HCT116 (cell line): ENCODE data around the gene EIF3A. TPM values are rescaled to one million over a fixed set of nuclear protein-coding genes. Genes with fewer than 3 reads are reported as not detected.

Source experiments
- ATAC-seq: fragments of 200-7000 bp; cut with Tn5 transposase; 2 replicates; pipeline ENCODE4 v1.9.1; 2020; ENCODE audit warnings: mild to moderate bottlenecking, moderate library complexity
- BruUV-seq: library from RNA; stranded (reverse); fragments of 400-500 nt; replicated peaks from 2 replicates; lab custom pipeline; 2021; lab: Mats Ljungman, UMichigan
- CTCF ChIA-PET: fragments of 300-600 bp; sonication (Branson Sonifier 250); formaldehyde crosslinking; loops from one replicate; lab custom pipeline; 2021; ENCODE audit warnings: antibody characterized with exemption; lab: Charles Lee
- POLR2A ChIA-PET: fragments of 300-600, 350-600 bp; sonication (Branson Sonifier 250); formaldehyde crosslinking; loops from one replicate; lab custom pipeline; 2021; ENCODE audit warnings: antibody characterized with exemption; lab: Charles Lee
- RAD21 ChIA-PET, 2 experiments: fragments of 300-600 bp; sonication (Branson Sonifier 250); formaldehyde crosslinking; loops; one replicate each; lab custom pipeline; 2023; ENCODE audit warnings: low total read pairs in 2 of 2; ENCODE audit not compliant: uncharacterized antibody in 2 of 2, unreplicated experiment in 2 of 2, low non-redundant PET in 1 of 2; lab: Charles Lee
- DNase-seq: peaks from one replicate; pipeline ENCODE4 v3.0.0-alpha.2; 2010; ENCODE audit warnings: low read depth, low spot score
- H2AFZ ChIP-seq: fragments of 200-600 bp; shearing (Covaris generic), sonication (generic); 2 replicates; pipeline ENCODE4 v1.6.1; 2017; ENCODE audit warnings: low read depth, mixed run types, mixed read lengths, antibody characterized with exemption, low read length; ENCODE audit not compliant: poor library complexity, severe bottlenecking
- H3K27ac ChIP-seq: 2 replicates; pipeline ENCODE4 v1.5.1; 2012; ENCODE audit warnings: low read depth, low read length
- H3K27me3 ChIP-seq: fragments of 200-600 bp; sonication (generic); 2 replicates; pipeline ENCODE4 v1.6.1; 2016; ENCODE audit warnings: mixed run types, low read length, mixed read lengths; ENCODE audit not compliant: insufficient read depth
- H3K36me3 ChIP-seq, 2 experiments: fragments of 200-500 bp in 1 of 2; fragments of 200-600 bp in 1 of 2; sonication (Bioruptor generic) in 1 of 2; sonication (generic) in 1 of 2; 2 replicates each; pipeline versions ENCODE4 v1.5.1 to v1.6.1; 2014 to 2016; ENCODE audit warnings: low read length in 2 of 2, inconsistent platforms in 1 of 2, mixed read lengths in 1 of 2, mixed run types in 1 of 2; ENCODE audit not compliant: insufficient read depth in 2 of 2, control insufficient read depth in 1 of 2
- H3K4me1 ChIP-seq, 2 experiments: fragments of 200-600 bp in 1 of 2; sonication (generic) in 1 of 2; 2 replicates each; pipeline versions ENCODE4 v1.5.1 to v1.6.1; 2012 to 2017; ENCODE audit warnings: low read length in 2 of 2, inconsistent platforms in 1 of 2, mild to moderate bottlenecking in 1 of 2, mixed read lengths in 1 of 2, mixed run types in 1 of 2, moderate library complexity in 1 of 2; ENCODE audit not compliant: insufficient read depth in 2 of 2, control insufficient read depth in 1 of 2
- H3K4me2 ChIP-seq: fragments of 200-600 bp; sonication (generic); 2 replicates; pipeline ENCODE4 v1.6.1; 2017; ENCODE audit warnings: mixed run types, low read length, mixed read lengths
- H3K4me3 ChIP-seq, 2 experiments: fragments of 200-600 bp in 1 of 2; sonication (generic) in 1 of 2; replicated peaks in 1 of 2; 2 replicates each; pipeline ENCODE4 v1.5.1; 2011 to 2016; ENCODE audit warnings: low read length in 2 of 2, control low read depth in 1 of 2, low read depth in 1 of 2, mild to moderate bottlenecking in 1 of 2, mixed read lengths in 1 of 2, mixed run types in 1 of 2
- H3K79me2 ChIP-seq: fragments of 200-600 bp; sonication (generic); 2 replicates; pipeline ENCODE4 v1.6.1; 2017; ENCODE audit warnings: mild to moderate bottlenecking, mixed run types, low read length, moderate library complexity, mixed read lengths; ENCODE audit not compliant: insufficient read depth
- H3K9ac ChIP-seq: fragments of 200-600 bp; sonication (generic); 2 replicates; pipeline ENCODE4 v1.6.1; 2016; ENCODE audit warnings: low read length, mixed read lengths
- H3K9me2 ChIP-seq: fragments of 200-600 bp; sonication (generic), shearing (Covaris generic); 2 replicates; pipeline ENCODE4 v1.6.1; 2017; ENCODE audit warnings: mixed run types, mild to moderate bottlenecking, moderate library complexity; ENCODE audit not compliant: insufficient read depth
- H3K9me3 ChIP-seq, 2 experiments: fragments of 200-500 bp in 1 of 2; fragments of 200-600 bp in 1 of 2; sonication (Bioruptor generic) in 1 of 2; sonication (generic) in 1 of 2; 2 replicates each; pipeline ENCODE4 v1.6.1; 2014 to 2017; ENCODE audit warnings: low read length in 2 of 2, mixed read lengths in 2 of 2, inconsistent platforms in 1 of 2, low read depth in 1 of 2, mild to moderate bottlenecking in 1 of 2, mixed run types in 1 of 2, moderate library complexity in 1 of 2; ENCODE audit not compliant: control insufficient read depth in 1 of 2, insufficient read depth in 1 of 2
- H4K20me1 ChIP-seq: fragments of 200-600 bp; sonication (generic), shearing (Covaris generic); 2 replicates; pipeline ENCODE4 v1.6.1; 2017; ENCODE audit warnings: mixed run types, mild to moderate bottlenecking, moderate library complexity; ENCODE audit not compliant: insufficient read depth
- CBX3 ChIP-seq: IDR thresholded peaks from 2 replicates; pipeline ENCODE4 v1.6.1; 2012; ENCODE audit warnings: low read depth
- CEBPB ChIP-seq: IDR thresholded peaks from 2 replicates; pipeline ENCODE4 v1.6.1; 2012; ENCODE audit warnings: low read depth
- ELF1 ChIP-seq: IDR thresholded peaks from 2 replicates; pipeline ENCODE4 v1.6.1; 2012; ENCODE audit warnings: low read depth, borderline replicate concordance
- FOSL1 ChIP-seq: IDR thresholded peaks from 2 replicates; pipeline ENCODE4 v1.6.1; 2012; ENCODE audit warnings: low read depth
- JUND ChIP-seq: IDR thresholded peaks from 2 replicates; pipeline ENCODE4 v1.6.1; 2012
- SIN3A ChIP-seq: IDR thresholded peaks from 2 replicates; pipeline ENCODE4 v1.6.1; 2012; ENCODE audit warnings: low read depth
- SP1 ChIP-seq: IDR thresholded peaks from 2 replicates; pipeline ENCODE4 v1.6.1; 2012; ENCODE audit warnings: low read depth
- TCF7L2 ChIP-seq: IDR thresholded peaks from 2 replicates; pipeline ENCODE4 v1.7.0; 2011; ENCODE audit warnings: borderline replicate concordance, inconsistent platforms; ENCODE audit not compliant: insufficient read depth, insufficient read length; ENCODE audit errors: extremely low read depth
- YY1 ChIP-seq: IDR thresholded peaks from 2 replicates; pipeline ENCODE4 v1.6.1; 2011; ENCODE audit warnings: low read length, low read depth, moderate library complexity, mild to moderate bottlenecking; ENCODE audit not compliant: insufficient replicate concordance; ENCODE audit errors: extremely low read depth
- ZNF274 ChIP-seq: fragments of 200-500 bp; sonication (Bioruptor generic); IDR thresholded peaks from 2 replicates; pipeline ENCODE4 v1.6.1; 2014; ENCODE audit warnings: mild to moderate bottlenecking, low read depth, low read length, inconsistent platforms
- intact Hi-C: fragments of 100-400 bp; cut with micrococcal nuclease; formaldehyde crosslinking; loops from 2 replicates; pipeline ENCODE4 v1.10.0; 2022
- total RNA-seq: library from RNA; stranded (reverse); gene quantifications from one replicate; pipeline ENCODE4 v1.2.1, GENCODE V29; 2021; ENCODE audit not compliant: unreplicated experiment
- TF ChIP-seq, protein P1 (sequence below), 3 experiments: fragments of 200-600 bp in 1 of 3; sonication (generic) in 1 of 3; IDR thresholded peaks in 2 of 3; conservative IDR thresholded peaks in 1 of 3; 2 replicates each; pipeline ENCODE4 v1.5.1; 2012 to 2017; ENCODE audit warnings: low read depth in 2 of 3, low read length in 2 of 3, antibody characterized with exemption in 1 of 3, borderline replicate concordance in 1 of 3, control low read depth in 1 of 3, mild to moderate bottlenecking in 1 of 3, mixed read lengths in 1 of 3, mixed run types in 1 of 3, moderate library complexity in 1 of 3; ENCODE audit not compliant: insufficient read depth in 1 of 3
- TF ChIP-seq, protein P2 (sequence below): IDR thresholded peaks from 2 replicates; pipeline ENCODE4 v1.6.1; 2012; ENCODE audit warnings: low read depth

Gene EIF3A
- total RNA-seq, 1 experiment from 2014 or later = 271 TPM

DNA sequence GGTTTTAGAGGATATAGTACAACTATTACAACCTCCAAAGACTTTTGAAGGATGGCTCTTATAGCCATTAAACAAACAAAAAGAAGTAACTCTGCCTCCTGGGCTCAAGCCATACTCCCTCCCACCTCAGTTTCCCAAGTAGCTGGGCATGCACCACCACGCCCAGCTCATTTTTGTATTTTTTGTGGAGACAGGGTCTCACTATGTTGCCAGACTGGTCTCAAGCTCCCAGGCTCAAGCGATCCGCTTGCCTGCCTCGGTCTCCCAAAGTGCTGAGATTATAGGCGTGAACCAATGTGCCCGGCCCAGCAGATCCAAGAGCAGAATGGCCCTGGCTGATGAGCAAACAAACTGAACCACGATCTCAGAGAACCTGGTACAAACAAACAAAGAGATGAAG lies 35.1 kb downstream of the EIF3A start:
- Histone ChIP-seq H3K4me1 (no peaks in the 10 kb centered on the region), H3K9me2 (no peaks in the 10 kb centered on the region), H3K79me2 (peaks cover 100% of the 10 kb centered on the region), H3K36me3 (peaks cover 81 to 95% of the 10 kb centered on the region in 2 experiments), H4K20me1 (peaks cover 47% of the 10 kb centered on the region; the same call in 1 of the 2 replicates), H3K4me3 (no peak overlapping the region), H3K27me3 (no peaks in the 10 kb centered on the region), H2AFZ (no peak overlapping the region), H3K27ac (no peak overlapping the region), H3K4me2 (no peak overlapping the region), H3K9me3 (no peaks in the 10 kb centered on the region), H3K9ac (no peak overlapping the region)
- TF ChIP-seq, protein P1, sequence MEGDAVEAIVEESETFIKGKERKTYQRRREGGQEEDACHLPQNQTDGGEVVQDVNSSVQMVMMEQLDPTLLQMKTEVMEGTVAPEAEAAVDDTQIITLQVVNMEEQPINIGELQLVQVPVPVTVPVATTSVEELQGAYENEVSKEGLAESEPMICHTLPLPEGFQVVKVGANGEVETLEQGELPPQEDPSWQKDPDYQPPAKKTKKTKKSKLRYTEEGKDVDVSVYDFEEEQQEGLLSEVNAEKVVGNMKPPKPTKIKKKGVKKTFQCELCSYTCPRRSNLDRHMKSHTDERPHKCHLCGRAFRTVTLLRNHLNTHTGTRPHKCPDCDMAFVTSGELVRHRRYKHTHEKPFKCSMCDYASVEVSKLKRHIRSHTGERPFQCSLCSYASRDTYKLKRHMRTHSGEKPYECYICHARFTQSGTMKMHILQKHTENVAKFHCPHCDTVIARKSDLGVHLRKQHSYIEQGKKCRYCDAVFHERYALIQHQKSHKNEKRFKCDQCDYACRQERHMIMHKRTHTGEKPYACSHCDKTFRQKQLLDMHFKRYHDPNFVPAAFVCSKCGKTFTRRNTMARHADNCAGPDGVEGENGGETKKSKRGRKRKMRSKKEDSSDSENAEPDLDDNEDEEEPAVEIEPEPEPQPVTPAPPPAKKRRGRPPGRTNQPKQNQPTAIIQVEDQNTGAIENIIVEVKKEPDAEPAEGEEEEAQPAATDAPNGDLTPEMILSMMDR (IDR thresholded peaks at IDR 0.05 in 2 of 3, conservative IDR thresholded peaks at IDR 0.05 in 1 of 3; ENCODE audit: borderline replicate concordance in 1 of 3, insufficient read depth in 1 of 3, low read depth in 2 of 3, low read length in 2 of 3) = no peak
- no peak for TF ChIP-seq ZNF274
- intact Hi-C loops = no loop called here
- ChIA-PET RAD21 (no interaction called here), CTCF (no interaction called here), POLR2A (no interaction called here)
- DNase-seq = no peak
- BruUV-seq = no TSS peak
- ATAC-seq = no peak

DNA sequence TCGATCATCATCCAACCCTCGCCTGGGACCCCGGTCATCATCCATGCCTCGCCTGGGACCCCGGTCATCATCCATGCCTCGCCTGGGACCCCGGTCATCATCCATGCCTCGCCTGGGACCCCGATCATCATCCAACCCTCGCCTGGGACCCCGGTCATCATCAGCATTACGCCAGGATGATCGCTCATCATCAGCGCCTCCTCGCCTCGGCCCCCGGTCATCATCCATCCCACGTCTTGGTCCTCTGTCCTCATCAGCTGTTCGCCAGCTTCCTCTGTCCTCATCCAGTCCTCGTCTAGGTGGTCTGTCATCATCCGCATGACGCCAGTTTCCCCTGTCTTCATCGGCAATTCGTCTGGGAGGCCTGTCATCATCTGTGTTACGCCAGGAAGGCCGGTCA lies 38.4 kb downstream of the EIF3A start:
- DNase-seq = no peak
- H3K9me3 ChIP-seq = no peaks in the 10 kb centered on the region
- TSS peak; percentile 94 for BruUV-seq
- H3K27ac ChIP-seq = no peak overlapping the region
- H3K4me1 ChIP-seq = no peaks in the 10 kb centered on the region
- H3K79me2 ChIP-seq = peaks cover 98% of the 10 kb centered on the region
- H3K36me3 ChIP-seq = peaks cover 83 to 94% of the 10 kb centered on the region in 2 experiments
- intact Hi-C loops = no loop called here
- no peaks in the 10 kb centered on the region for H3K27me3 ChIP-seq
- H3K4me2 ChIP-seq = no peak overlapping the region
- H4K20me1 ChIP-seq = peaks cover 53% of the 10 kb centered on the region
- ChIA-PET POLR2A (no interaction called here), RAD21 (no interaction called here)
- no peak overlapping the region for H3K9ac ChIP-seq
- H3K9me2 ChIP-seq = no peaks in the 10 kb centered on the region
- TF ChIP-seq CBX3 (no peak), CEBPB (no peak), ELF1 (no peak), JUND (no peak), ZNF274 (no peak), SP1 (no peak), SIN3A (no peak), FOSL1 (no peak), YY1 (no peak), TCF7L2 (no peak)
- TF ChIP-seq, protein P2, sequence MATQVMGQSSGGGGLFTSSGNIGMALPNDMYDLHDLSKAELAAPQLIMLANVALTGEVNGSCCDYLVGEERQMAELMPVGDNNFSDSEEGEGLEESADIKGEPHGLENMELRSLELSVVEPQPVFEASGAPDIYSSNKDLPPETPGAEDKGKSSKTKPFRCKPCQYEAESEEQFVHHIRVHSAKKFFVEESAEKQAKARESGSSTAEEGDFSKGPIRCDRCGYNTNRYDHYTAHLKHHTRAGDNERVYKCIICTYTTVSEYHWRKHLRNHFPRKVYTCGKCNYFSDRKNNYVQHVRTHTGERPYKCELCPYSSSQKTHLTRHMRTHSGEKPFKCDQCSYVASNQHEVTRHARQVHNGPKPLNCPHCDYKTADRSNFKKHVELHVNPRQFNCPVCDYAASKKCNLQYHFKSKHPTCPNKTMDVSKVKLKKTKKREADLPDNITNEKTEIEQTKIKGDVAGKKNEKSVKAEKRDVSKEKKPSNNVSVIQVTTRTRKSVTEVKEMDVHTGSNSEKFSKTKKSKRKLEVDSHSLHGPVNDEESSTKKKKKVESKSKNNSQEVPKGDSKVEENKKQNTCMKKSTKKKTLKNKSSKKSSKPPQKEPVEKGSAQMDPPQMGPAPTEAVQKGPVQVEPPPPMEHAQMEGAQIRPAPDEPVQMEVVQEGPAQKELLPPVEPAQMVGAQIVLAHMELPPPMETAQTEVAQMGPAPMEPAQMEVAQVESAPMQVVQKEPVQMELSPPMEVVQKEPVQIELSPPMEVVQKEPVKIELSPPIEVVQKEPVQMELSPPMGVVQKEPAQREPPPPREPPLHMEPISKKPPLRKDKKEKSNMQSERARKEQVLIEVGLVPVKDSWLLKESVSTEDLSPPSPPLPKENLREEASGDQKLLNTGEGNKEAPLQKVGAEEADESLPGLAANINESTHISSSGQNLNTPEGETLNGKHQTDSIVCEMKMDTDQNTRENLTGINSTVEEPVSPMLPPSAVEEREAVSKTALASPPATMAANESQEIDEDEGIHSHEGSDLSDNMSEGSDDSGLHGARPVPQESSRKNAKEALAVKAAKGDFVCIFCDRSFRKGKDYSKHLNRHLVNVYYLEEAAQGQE = no peak
- TF ChIP-seq, protein P1 (IDR thresholded peaks at IDR 0.05 in 2 of 3, conservative IDR thresholded peaks at IDR 0.05 in 1 of 3; ENCODE audit: borderline replicate concordance in 1 of 3, insufficient read depth in 1 of 3, low read depth in 2 of 3, low read length in 2 of 3) = no peak
- TF ChIP-seq, all 23 proteins: peak for 0
- H3K4me3 ChIP-seq = no peak overlapping the region
- CTCF ChIA-PET = no interaction called here
- no peak for ATAC-seq
- H2AFZ ChIP-seq = no peak overlapping the region
